Measurements from ENCODE around the gene MPP4. TPM values are rescaled to one million over a fixed set of nuclear protein-coding genes. Genes with fewer than 3 reads are reported as not detected.

The MPP4 gene
- total and polyA plus RNA-seq, 2 of the 13 experiments (the other 11 are each of a cell fraction or from before 2014, with no cell fraction given) = not detected

- TF ChIP-seq PRDM15 (CRISPR knock-in tag; IDR thresholded peaks at IDR 0.05) = no peak
- TF ChIP-seq ATAD3A (CRISPR knock-in tag; IDR thresholded peaks at IDR 0.05) = no peak
- TF ChIP-seq ZNF251 (CRISPR knock-in tag; IDR thresholded peaks at IDR 0.05) = no peak
- TF ChIP-seq ZNF816 (CRISPR knock-in tag; IDR thresholded peaks at IDR 0.05; ENCODE audit: borderline replicate concordance) = no peak
Measured at GRCh38 chr2:201696151-201696659, 2.2 kb downstream of the MPP4 start (continued).

- intact Hi-C loops (cut with micrococcal nuclease; ENCODE audit: unreplicated experiment) (no loop called here), in situ Hi-C loops (cut with HindIII; ENCODE audit: extremely low pct_ligation_motif_present, low pct_unique_long_range_greater_than_20kb) (no loop called here)
- H3K4me2 ChIP-seq (ENCODE audit: low read depth, low read length) = no peak overlapping the region
- no peaks in the 10 kb centered on the region for H3K9me3 ChIP-seq (ENCODE audit: low read length)
- no peak overlapping the region for H2AFZ ChIP-seq (ENCODE audit: low read length)
- no peaks in the 10 kb centered on the region for H3K4me1 ChIP-seq (ENCODE audit: insufficient read depth, low read length)
- H3K27me3 ChIP-seq (ENCODE audit: control insufficient read depth in 1 of 2, insufficient read depth in 2 of 2, low read length in 2 of 2) = peaks cover 0 to 19% of the 10 kb centered on the region in 2 experiments; a peak in 2 of 5 replicates
- no TSS peak for BruUV-seq (replicated peaks)
- no peaks in the 10 kb centered on the region for H3K79me2 ChIP-seq (ENCODE audit: insufficient read depth, low read length)
- no peak overlapping the region for H3K27ac ChIP-seq (ENCODE audit: extremely low read length, insufficient read depth, low read length)
- 30% methylated on average over 3 of the region's 3 CpGs for WGBS (ENCODE audit: low lambda C conversion rate)
- FAIRE-seq (no peak), DNase-seq (ENCODE audit: low spot score) (no peak), ATAC-seq (no peak)
- no peaks in the 10 kb centered on the region for H4K20me1 ChIP-seq (ENCODE audit: insufficient read depth, low read length)
- CTCF ChIA-PET (ENCODE audit: low intra/inter-chr PET ratio, low total read pairs) = no interaction called here
- no peak overlapping the region for H3K9ac ChIP-seq (ENCODE audit: insufficient read depth, low read depth, low read length)
- H3K4me3 ChIP-seq (replicated peaks in 1 of 3; ENCODE audit: insufficient read depth in 1 of 3, low read depth in 2 of 3, low read length in 3 of 3) = no peak overlapping the region
- H3K36me3 ChIP-seq (replicated peaks in 1 of 2; ENCODE audit: control insufficient read depth in 1 of 2, insufficient read depth in 2 of 2, low read length in 2 of 2) = no peaks in the 10 kb centered on the region
- POLR2A ChIA-PET = no interaction called here
- no peak for TF ChIP-seq ZNF468 (CRISPR knock-in tag; IDR thresholded peaks at IDR 0.05)
- TF ChIP-seq ZNF296 (CRISPR knock-in tag; conservative IDR thresholded peaks at IDR 0.05) = no peak
- no peak for TF ChIP-seq IRF2 (CRISPR knock-in tag; IDR thresholded peaks at IDR 0.05)
- no peak for TF ChIP-seq SP140L (CRISPR knock-in tag; IDR thresholded peaks at IDR 0.05; ENCODE audit: borderline replicate concordance)
- no peak for TF ChIP-seq ZNF570 (CRISPR knock-in tag; IDR thresholded peaks at IDR 0.05; ENCODE audit: borderline replicate concordance)
- no peak for TF ChIP-seq ZBTB42 (CRISPR knock-in tag; IDR thresholded peaks at IDR 0.05)
- no peak for TF ChIP-seq ZNF552 (CRISPR knock-in tag; IDR thresholded peaks at IDR 0.05; ENCODE audit: borderline replicate concordance)
- no peak for TF ChIP-seq U2AF2 (IDR thresholded peaks at IDR 0.05; ENCODE audit: low read depth, low read length)
- no peak for TF ChIP-seq KDM5A (IDR thresholded peaks at IDR 0.05; ENCODE audit: borderline replicate concordance, low read length)
- TF ChIP-seq, protein P1, sequence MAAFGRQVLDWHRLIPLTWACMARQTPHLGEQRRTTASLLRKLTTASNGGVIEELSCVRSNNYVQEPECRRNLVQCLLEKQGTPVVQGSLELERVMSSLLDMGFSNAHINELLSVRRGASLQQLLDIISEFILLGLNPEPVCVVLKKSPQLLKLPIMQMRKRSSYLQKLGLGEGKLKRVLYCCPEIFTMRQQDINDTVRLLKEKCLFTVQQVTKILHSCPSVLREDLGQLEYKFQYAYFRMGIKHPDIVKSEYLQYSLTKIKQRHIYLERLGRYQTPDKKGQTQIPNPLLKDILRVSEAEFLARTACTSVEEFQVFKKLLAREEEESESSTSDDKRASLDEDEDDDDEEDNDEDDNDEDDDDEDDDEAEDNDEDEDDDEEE (CRISPR knock-in tag; IDR thresholded peaks at IDR 0.05) = no peak
- TF ChIP-seq, protein P2, sequence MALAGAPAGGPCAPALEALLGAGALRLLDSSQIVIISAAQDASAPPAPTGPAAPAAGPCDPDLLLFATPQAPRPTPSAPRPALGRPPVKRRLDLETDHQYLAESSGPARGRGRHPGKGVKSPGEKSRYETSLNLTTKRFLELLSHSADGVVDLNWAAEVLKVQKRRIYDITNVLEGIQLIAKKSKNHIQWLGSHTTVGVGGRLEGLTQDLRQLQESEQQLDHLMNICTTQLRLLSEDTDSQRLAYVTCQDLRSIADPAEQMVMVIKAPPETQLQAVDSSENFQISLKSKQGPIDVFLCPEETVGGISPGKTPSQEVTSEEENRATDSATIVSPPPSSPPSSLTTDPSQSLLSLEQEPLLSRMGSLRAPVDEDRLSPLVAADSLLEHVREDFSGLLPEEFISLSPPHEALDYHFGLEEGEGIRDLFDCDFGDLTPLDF (CRISPR knock-in tag; IDR thresholded peaks at IDR 0.05) = no peak
- TF ChIP-seq, protein P3, sequence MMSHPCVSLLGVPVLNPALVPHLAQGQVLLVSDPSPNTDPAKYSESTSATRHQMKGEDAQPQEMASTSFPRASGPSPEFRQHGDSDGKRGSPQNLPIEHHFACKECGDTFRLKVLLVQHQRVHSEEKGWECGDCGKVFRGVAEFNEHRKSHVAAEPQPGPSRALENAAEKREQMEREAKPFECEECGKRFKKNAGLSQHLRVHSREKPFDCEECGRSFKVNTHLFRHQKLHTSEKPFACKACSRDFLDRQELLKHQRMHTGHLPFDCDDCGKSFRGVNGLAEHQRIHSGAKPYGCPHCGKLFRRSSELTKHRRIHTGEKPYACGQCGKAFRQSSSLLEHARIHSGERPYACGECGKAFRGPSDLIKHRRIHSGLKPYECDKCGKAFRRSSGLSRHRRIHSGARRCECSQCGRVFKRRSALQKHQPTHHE (CRISPR knock-in tag; IDR thresholded peaks at IDR 0.05; ENCODE audit: borderline replicate concordance) = no peak
- no peak for TF ChIP-seq ZNF44 (CRISPR knock-in tag; IDR thresholded peaks at IDR 0.05)
Measured at GRCh38 chr2:201685156-201685555, 13.3 kb downstream of the MPP4 start.
